ENCODE data around the gene ABLIM2. TPM values are rescaled to one million over a fixed set of nuclear protein-coding genes. Genes with fewer than 3 reads are reported as not detected.
A peak's percentile ranks its signal among the peaks of the same experiment; 100 is the strongest.

Gene ABLIM2
- total and polyA plus RNA-seq, 10 of the 15 experiments (the other 5 are each of a cell fraction or from before 2014, with no cell fraction given), result 0.03 to 0.15 (median 0.05) TPM; not detected in 7

GRCh38 chr4:8207314-8207713, 48.7 kb upstream of the ABLIM2 start:
- no peak overlapping the region for H3K27ac ChIP-seq (ENCODE audit: control insufficient read depth, insufficient read depth)
- no peak overlapping the region for H3K9ac ChIP-seq (ENCODE audit: control insufficient read depth, insufficient read depth, low read length)
- in situ Hi-C loops (cut with MboI) (no loop called here), intact Hi-C loops (cut with micrococcal nuclease; ENCODE audit: unreplicated experiment) (no loop called here)
- ChIA-PET CTCF (interaction anchor here (0.7 to 1.2 kb wide), 3 partner anchors 13 to 35 kb away, joined by 3 to 4 read pairs (median 3); no protein-coding TSS in a partner anchor), POLR2A (no interaction called here), RAD21 (ENCODE audit: unreplicated experiment) (interaction anchor here (0.7 kb wide), 1 partner anchor 430 kb away, joined by 3 read pairs; no protein-coding TSS in a partner anchor), SMC1A (ENCODE audit: uncharacterized antibody, unreplicated experiment) (no interaction called here)
- no peaks in the 10 kb centered on the region for H4K20me1 ChIP-seq (ENCODE audit: control insufficient read depth, insufficient read depth)
- peaks cover 28% of the 10 kb centered on the region for H3K79me2 ChIP-seq (ENCODE audit: control insufficient read depth, insufficient read depth, low read length)
- H3K4me2 ChIP-seq (ENCODE audit: control insufficient read depth, insufficient read depth), result no peak overlapping the region
- no peak overlapping the region for H3K4me3 ChIP-seq
- DNase-seq (ENCODE audit: low read depth, low spot score) (no peak), ATAC-seq (no peak), FAIRE-seq (peak; percentile 38)
- H2AFZ ChIP-seq (ENCODE audit: control insufficient read depth, low read depth, low read length), result no peak overlapping the region
- peaks cover 34% of the 10 kb centered on the region for H3K4me1 ChIP-seq (ENCODE audit: control insufficient read depth, insufficient read depth, low read length)
- BruUV-seq (replicated peaks), result no TSS peak
- 97% methylated on average over 6 of the region's 6 CpGs for WGBS (ENCODE audit: insufficient coverage, insufficient replicate concordance, low lambda C conversion rate, missing lambda C conversion rate)
- TF ChIP-seq JUND (IDR thresholded peaks at IDR 0.05; ENCODE audit: low read depth, low read length) (no peak), TCF3 (IDR thresholded peaks at IDR 0.05; ENCODE audit: borderline replicate concordance, insufficient read depth, low read depth, low read length) (no peak), ZSCAN29 (IDR thresholded peaks at IDR 0.05) (no peak), IRF3 (IDR thresholded peaks at IDR 0.05) (no peak), SREBF2 (IDR thresholded peaks at IDR 0.05; ENCODE audit: low read length) (no peak), NFIC (IDR thresholded peaks at IDR 0.05; ENCODE audit: low read depth, low read length) (no peak), FOXK2 (IDR thresholded peaks at IDR 0.05) (no peak), MEF2B (IDR thresholded peaks at IDR 0.05; ENCODE audit: partially characterized antibody, poor library complexity, severe bottlenecking) (no peak), ZBTB4 (CRISPR knock-in tag; IDR thresholded peaks at IDR 0.05) (no peak)
- TF ChIP-seq, protein P1, sequence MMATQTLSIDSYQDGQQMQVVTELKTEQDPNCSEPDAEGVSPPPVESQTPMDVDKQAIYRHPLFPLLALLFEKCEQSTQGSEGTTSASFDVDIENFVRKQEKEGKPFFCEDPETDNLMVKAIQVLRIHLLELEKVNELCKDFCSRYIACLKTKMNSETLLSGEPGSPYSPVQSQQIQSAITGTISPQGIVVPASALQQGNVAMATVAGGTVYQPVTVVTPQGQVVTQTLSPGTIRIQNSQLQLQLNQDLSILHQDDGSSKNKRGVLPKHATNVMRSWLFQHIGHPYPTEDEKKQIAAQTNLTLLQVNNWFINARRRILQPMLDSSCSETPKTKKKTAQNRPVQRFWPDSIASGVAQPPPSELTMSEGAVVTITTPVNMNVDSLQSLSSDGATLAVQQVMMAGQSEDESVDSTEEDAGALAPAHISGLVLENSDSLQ (IDR thresholded peaks at IDR 0.05), result no peak
- peaks cover 7 to 8% of the 10 kb centered on the region in 2 experiments; a peak in 3 of 4 replicates for H3K36me3 ChIP-seq (ENCODE audit: control insufficient read depth in 2 of 2, insufficient read depth in 2 of 2, low read length in 1 of 2)
- no peaks in the 10 kb centered on the region for H3K27me3 ChIP-seq (replicated peaks in 1 of 2; ENCODE audit: control insufficient read depth in 2 of 2, insufficient read depth in 2 of 2, low read length in 1 of 2)
- H3K9me3 ChIP-seq (replicated peaks; ENCODE audit: control insufficient read depth, insufficient read depth, low read length), result no peaks in the 10 kb centered on the region
